ENCODE data around the gene SYT12.

DNA sequence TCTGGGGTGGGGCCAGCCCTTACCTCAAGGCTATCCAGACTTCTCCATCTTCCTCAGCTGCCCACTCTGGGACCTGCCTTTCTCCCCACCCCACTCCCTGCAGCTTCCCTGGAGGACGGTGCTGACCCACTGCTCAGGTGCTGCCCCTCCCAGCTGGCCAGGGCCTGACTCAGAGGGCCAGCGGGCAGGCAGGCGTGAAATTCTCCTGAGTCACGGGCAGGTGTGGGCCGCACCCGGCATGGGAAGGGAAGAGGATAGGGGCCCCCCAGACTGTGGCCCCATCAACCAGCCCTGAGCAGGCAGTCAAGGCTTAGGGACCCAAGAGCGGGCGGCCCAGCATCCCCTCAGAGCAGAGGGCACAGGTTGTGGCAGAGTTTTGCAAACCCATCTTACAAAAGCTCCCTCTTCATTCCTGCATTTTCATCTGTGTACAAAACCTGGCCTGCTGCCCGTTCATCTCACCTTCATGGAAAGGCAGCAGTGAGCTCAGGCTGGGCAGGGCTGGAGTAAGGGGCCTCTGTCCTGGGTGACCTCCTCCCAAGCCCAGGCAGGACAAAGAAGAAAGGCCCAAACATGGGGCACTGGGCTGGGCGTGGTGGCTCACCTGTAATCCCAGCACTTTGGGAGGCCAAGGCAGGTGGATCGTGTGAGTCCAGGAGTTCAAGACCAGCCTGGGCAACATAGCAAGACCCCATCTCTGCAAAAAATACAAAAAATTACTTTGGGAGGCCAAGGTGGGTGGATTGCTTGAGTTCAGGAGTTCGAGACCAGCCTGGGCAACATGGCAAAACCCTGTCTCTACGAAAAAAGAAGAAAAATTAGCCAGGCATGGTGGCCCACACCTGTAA is 39.8 kb downstream of the SYT12 start:
- TF ChIP-seq POLR2A (IDR thresholded peaks at IDR 0.05; ENCODE audit: low read length) (no peak), GATA1 (IDR thresholded peaks at IDR 0.05; ENCODE audit: low read depth, low read length) (no peak)
